ENCODE data around the gene TRIM32.
A peak's percentile ranks its signal among the peaks of the same experiment; 100 is the strongest.

TRIM32 gene

GRCh38 chr9:116643691-116644090 lies 43.4 kb upstream of the TRIM32 start:
- no peaks in the 10 kb centered on the region for H3K27me3 ChIP-seq (ENCODE audit: insufficient read depth, low read length, poor library complexity, severe bottlenecking)
- H3K9ac ChIP-seq (ENCODE audit: low read depth, low read length, poor library complexity, severe bottlenecking): no peak overlapping the region
- no peaks in the 10 kb centered on the region for H3K4me1 ChIP-seq (ENCODE audit: insufficient read depth, low read length, poor library complexity, severe bottlenecking)
- H3K4me3 ChIP-seq (ENCODE audit: low read length, poor library complexity, severe bottlenecking): no peak overlapping the region
- no peak overlapping the region for H3K4me2 ChIP-seq (ENCODE audit: low read depth, low read length, poor library complexity, severe bottlenecking)
- no peak overlapping the region for H2AFZ ChIP-seq (ENCODE audit: low read length)
- no peaks in the 10 kb centered on the region for H3K9me2 ChIP-seq (replicated peaks; ENCODE audit: low read depth, low read length)
- no peaks in the 10 kb centered on the region for H3K79me2 ChIP-seq (ENCODE audit: insufficient read depth, low read length)
- H3K36me3 ChIP-seq (ENCODE audit: insufficient read depth, low read length): no peaks in the 10 kb centered on the region
- H3F3A ChIP-seq (ENCODE audit: low read depth): no peaks in the 10 kb centered on the region
- H4K20me1 ChIP-seq (ENCODE audit: insufficient read depth, low read length, poor library complexity, severe bottlenecking): no peaks in the 10 kb centered on the region
- TF ChIP-seq CTCF (conservative IDR thresholded peaks at IDR 0.05; ENCODE audit: low read length): no peak
- no peak for TF ChIP-seq EZH2phosphoT487 (IDR thresholded peaks at IDR 0.05; ENCODE audit: borderline replicate concordance)
- no peaks in the 10 kb centered on the region for H3K9me3 ChIP-seq (ENCODE audit: insufficient read depth, low read depth, low read length)

GRCh38 chr9:116644091-116644688 lies 42.9 kb upstream of the TRIM32 start:
- no peaks in the 10 kb centered on the region for H4K20me1 ChIP-seq (ENCODE audit: insufficient read depth, low read length, poor library complexity, severe bottlenecking)
- H3K4me2 ChIP-seq (ENCODE audit: low read depth, low read length, poor library complexity, severe bottlenecking): no peak overlapping the region
- no peaks in the 10 kb centered on the region for H3K4me1 ChIP-seq (ENCODE audit: insufficient read depth, low read length, poor library complexity, severe bottlenecking)
- no peak overlapping the region for H2AFZ ChIP-seq (ENCODE audit: low read length)
- TF ChIP-seq CTCF (conservative IDR thresholded peaks at IDR 0.05; ENCODE audit: low read length) (no peak), EZH2phosphoT487 (IDR thresholded peaks at IDR 0.05; ENCODE audit: borderline replicate concordance) (no peak)
- H3K36me3 ChIP-seq (ENCODE audit: insufficient read depth, low read length): no peaks in the 10 kb centered on the region
- no peaks in the 10 kb centered on the region for H3F3A ChIP-seq (ENCODE audit: low read depth)
- H3K27me3 ChIP-seq (ENCODE audit: insufficient read depth, low read length, poor library complexity, severe bottlenecking): no peaks in the 10 kb centered on the region
- no peak overlapping the region for H3K9ac ChIP-seq (ENCODE audit: low read depth, low read length, poor library complexity, severe bottlenecking)
- H3K9me2 ChIP-seq (replicated peaks; ENCODE audit: low read depth, low read length): no peaks in the 10 kb centered on the region
- H3K79me2 ChIP-seq (ENCODE audit: insufficient read depth, low read length): no peaks in the 10 kb centered on the region
- no peaks in the 10 kb centered on the region for H3K9me3 ChIP-seq (ENCODE audit: insufficient read depth, low read depth, low read length)
- no peak overlapping the region for H3K4me3 ChIP-seq (ENCODE audit: low read length, poor library complexity, severe bottlenecking)

GRCh38 chr9:116646661-116647514 lies 40.2 kb upstream of the TRIM32 start:
- Histone ChIP-seq H4K20me1 (ENCODE audit: insufficient read depth, low read length, poor library complexity, severe bottlenecking) (no peaks in the 10 kb centered on the region), H3K4me3 (ENCODE audit: low read length, poor library complexity, severe bottlenecking) (no peak overlapping the region), H3K9me2 (replicated peaks; ENCODE audit: low read depth, low read length) (no peaks in the 10 kb centered on the region), H3K9ac (ENCODE audit: low read depth, low read length, poor library complexity, severe bottlenecking) (no peak overlapping the region), H3K9me3 (ENCODE audit: insufficient read depth, low read depth, low read length) (no peaks in the 10 kb centered on the region), H3F3A (ENCODE audit: low read depth) (no peaks in the 10 kb centered on the region), H3K27me3 (ENCODE audit: insufficient read depth, low read length, poor library complexity, severe bottlenecking) (no peaks in the 10 kb centered on the region), H3K4me1 (ENCODE audit: insufficient read depth, low read length, poor library complexity, severe bottlenecking) (no peaks in the 10 kb centered on the region), H2AFZ (ENCODE audit: low read length) (no peak overlapping the region), H3K79me2 (ENCODE audit: insufficient read depth, low read length) (no peaks in the 10 kb centered on the region), H3K4me2 (ENCODE audit: low read depth, low read length, poor library complexity, severe bottlenecking) (no peak overlapping the region), H3K36me3 (ENCODE audit: insufficient read depth, low read length) (no peaks in the 10 kb centered on the region)
- TF ChIP-seq EZH2phosphoT487 (IDR thresholded peaks at IDR 0.05; ENCODE audit: borderline replicate concordance): no peak
- peak; percentile 65 for TF ChIP-seq CTCF (conservative IDR thresholded peaks at IDR 0.05; ENCODE audit: low read length)

Data from Loucy (cell line).